ENCODE results near the gene FARS2. TPM values are rescaled to one million over a fixed set of nuclear protein-coding genes. Genes with fewer than 3 reads are reported as not detected.

Gene FARS2
- total RNA-seq, 1 donor from 2014 or later: 23.3 TPM

GRCh38 chr6:5290500-5290899, 29.2 kb downstream of the FARS2 start:
- H3K9me3 Mint-ChIP-seq: no peaks in the 10 kb centered on the region
- peaks cover 22% of the 10 kb centered on the region for H3K4me1 Mint-ChIP-seq
- H3K27ac Mint-ChIP-seq (ENCODE audit: unreplicated experiment): no peak overlapping the region
- H3K27me3 Mint-ChIP-seq (ENCODE audit: low read depth): no peaks in the 10 kb centered on the region
- no peak for DNase-seq (ENCODE audit: low read depth, low spot score)
- peaks cover 2% of the 10 kb centered on the region for H3K36me3 Mint-ChIP-seq (ENCODE audit: low read depth)
- no peak overlapping the region for H3K4me3 Mint-ChIP-seq
- TF ChIP-seq CTCF (conservative IDR thresholded peaks at IDR 0.05): no peak

- no peak overlapping the region for H3K27ac Mint-ChIP-seq (ENCODE audit: unreplicated experiment)
- H3K9me3 Mint-ChIP-seq: no peaks in the 10 kb centered on the region
- no peak for TF ChIP-seq CTCF (conservative IDR thresholded peaks at IDR 0.05)
- no peak for DNase-seq (ENCODE audit: low read depth, low spot score)
- peaks cover 2% of the 10 kb centered on the region for H3K36me3 Mint-ChIP-seq (ENCODE audit: low read depth)
- H3K4me1 Mint-ChIP-seq: peaks cover 18% of the 10 kb centered on the region
- H3K4me3 Mint-ChIP-seq: no peak overlapping the region
- H3K27me3 Mint-ChIP-seq (ENCODE audit: low read depth): no peaks in the 10 kb centered on the region
Observed at GRCh38 chr6:5292154-5292553, 30.8 kb downstream of the FARS2 start.

- H3K4me1 Mint-ChIP-seq: peaks cover 9% of the 10 kb centered on the region
- no peak overlapping the region for H3K4me3 Mint-ChIP-seq
- no peak for DNase-seq (ENCODE audit: low read depth, low spot score)
- TF ChIP-seq CTCF (conservative IDR thresholded peaks at IDR 0.05): no peak
- no peak overlapping the region for H3K27ac Mint-ChIP-seq (ENCODE audit: unreplicated experiment)
- H3K9me3 Mint-ChIP-seq: no peaks in the 10 kb centered on the region
- H3K27me3 Mint-ChIP-seq (ENCODE audit: low read depth): no peaks in the 10 kb centered on the region
- H3K36me3 Mint-ChIP-seq (ENCODE audit: low read depth): no peaks in the 10 kb centered on the region
Observed at GRCh38 chr6:5293692-5294091, 32.4 kb downstream of the FARS2 start.

GRCh38 chr6:5294392-5295211, 33.3 kb downstream of the FARS2 start:
- Mint-ChIP-seq H3K27me3 (ENCODE audit: low read depth) (no peaks in the 10 kb centered on the region), H3K4me1 (peaks cover 9% of the 10 kb centered on the region), H3K4me3 (no peak overlapping the region), H3K27ac (ENCODE audit: unreplicated experiment) (no peak overlapping the region), H3K9me3 (no peaks in the 10 kb centered on the region), H3K36me3 (ENCODE audit: low read depth) (no peaks in the 10 kb centered on the region)
- DNase-seq (ENCODE audit: low read depth, low spot score): no peak
- TF ChIP-seq CTCF (conservative IDR thresholded peaks at IDR 0.05): no peak

- Mint-ChIP-seq H3K27ac (ENCODE audit: unreplicated experiment) (no peak overlapping the region), H3K4me3 (no peak overlapping the region), H3K4me1 (peaks cover 9% of the 10 kb centered on the region), H3K9me3 (no peaks in the 10 kb centered on the region), H3K27me3 (ENCODE audit: low read depth) (no peaks in the 10 kb centered on the region), H3K36me3 (ENCODE audit: low read depth) (no peaks in the 10 kb centered on the region)
- DNase-seq (ENCODE audit: low read depth, low spot score): no peak
- TF ChIP-seq CTCF (conservative IDR thresholded peaks at IDR 0.05): no peak
Observed at GRCh38 chr6:5295623-5296022, 34.3 kb downstream of the FARS2 start.

Measured in neural crest cell (in vitro differentiated cells).